Globus pallidus (tissue), 1 donor: ENCODE data around the gene NCL.
"Not testable (repeated sequence)": the region's sequence is repeated elsewhere in the genome, so short reads cannot be mapped to it uniquely, and the experiment has no call there.

Experiments used
- DNase-seq: peaks from one replicate; pipeline ENCODE4 v3.0.0-alpha.2; 2015; ENCODE audit warnings: low spot score

The NCL gene

GRCh38 chr2:231430437-231430836 is 33.8 kb downstream of the NCL start:
- not testable (repeated sequence) for DNase-seq

- DNase-seq, result no peak
Measured at GRCh38 chr2:231429901-231430300, 34.4 kb downstream of the NCL start.

- no peak for DNase-seq
Measured at GRCh38 chr2:231429152-231429551, 35.1 kb downstream of the NCL start.

- no peak for DNase-seq
Measured at GRCh38 chr2:231427116-231427515, 37.2 kb downstream of the NCL start.

- DNase-seq, result no peak
Measured at GRCh38 chr2:231425811-231426703, 38.2 kb downstream of the NCL start.

- no peak for DNase-seq
Measured at GRCh38 chr2:231425291-231425810, 38.9 kb downstream of the NCL start.

- DNase-seq, result no peak
Measured at GRCh38 chr2:231423176-231423575, 41.1 kb downstream of the NCL start.

GRCh38 chr2:231422056-231422455 is 42.2 kb downstream of the NCL start:
- DNase-seq, result no peak

- DNase-seq, result no peak
Measured at GRCh38 chr2:231421051-231421580, 43.2 kb downstream of the NCL start.

- no peak for DNase-seq
Measured at GRCh38 chr2:231418820-231419640, 45.3 kb downstream of the NCL start.

- DNase-seq, result no peak
Measured at GRCh38 chr2:231415029-231415428, 49.3 kb downstream of the NCL start.

GRCh38 chr2:231413921-231414476 is 50.3 kb downstream of the NCL start:
- DNase-seq, result no peak

- no peak for DNase-seq
Measured at GRCh38 chr2:231413456-231413855, 50.8 kb downstream of the NCL start.

GRCh38 chr2:231412618-231412963 is 51.7 kb downstream of the NCL start:
- no peak for DNase-seq

- DNase-seq, result peak; percentile 76
Measured at GRCh38 chr2:231411831-231412617, 52.3 kb downstream of the NCL start.

GRCh38 chr2:231411237-231411636 is 53.0 kb downstream of the NCL start:
- DNase-seq, result no peak

GRCh38 chr2:231410293-231411004 is 53.8 kb downstream of the NCL start:
- no peak for DNase-seq

GRCh38 chr2:231409776-231410175 is 54.5 kb downstream of the NCL start:
- DNase-seq, result no peak

GRCh38 chr2:231408304-231408703 is 56.0 kb downstream of the NCL start:
- not testable (repeated sequence) for DNase-seq

GRCh38 chr2:231407686-231408085 is 56.6 kb downstream of the NCL start:
- DNase-seq, result not testable (repeated sequence)
